Stomach (tissue), 9 donors: ENCODE measurements around the gene BRI3BP. TPM values are rescaled to one million over a fixed set of nuclear protein-coding genes. Genes with fewer than 3 reads are reported as not detected.

Experiments
- DNase-seq, 2 donors: peaks; one replicate each; pipeline versions ENCODE4 v3.0.0 to v3.0.0-alpha.2; 2013 to 2019
- H3K27ac ChIP-seq, 5 donors: fragments of 200-600 bp in 4 of 5; sonication (generic) in 4 of 5; one replicate each; pipeline ENCODE4 v1.5.1; 2013 to 2019; ENCODE audit warnings: mild to moderate bottlenecking in 1 of 5, moderate library complexity in 1 of 5
- H3K27me3 ChIP-seq, 3 donors: fragments of 200-600 bp; sonication (generic); one replicate each; pipeline ENCODE4 v1.5.1; 2017 to 2019; ENCODE audit warnings: mixed run types in 1 of 3
- H3K36me3 ChIP-seq, 4 donors: fragments of 200-600 bp; sonication (generic); 1 replicate in 3 of 4; 2 replicates in 1 of 4; pipeline ENCODE4 v1.5.1; 2016 to 2019
- H3K4me1 ChIP-seq, 4 donors: fragments of 200-600 bp; sonication (generic); one replicate each; pipeline ENCODE4 v1.5.1; 2016 to 2019
- H3K4me3 ChIP-seq, 4 donors: fragments of 200-600 bp; sonication (generic) in 3 of 4; one replicate each; pipeline ENCODE4 v1.5.1; 2016 to 2019; ENCODE audit warnings: mild to moderate bottlenecking in 1 of 4
- H3K9me3 ChIP-seq, 4 donors: fragments of 200-600 bp; sonication (generic); one replicate each; pipeline ENCODE4 v1.5.1; 2016 to 2019
- CTCF ChIP-seq, 7 experiments: fragments of 450-650 bp in 4 of 7; fragments of 200-600 bp in 3 of 7; sonication (generic) in 3 of 7; IDR thresholded peaks; one replicate each; pipeline ENCODE4 v1.5.1; 2016 to 2019; ENCODE audit warnings: antibody characterized with exemption in 7 of 7, control low read depth in 2 of 7, mild to moderate bottlenecking in 1 of 7
- EP300 ChIP-seq: sonication (generic); formaldehyde crosslinking; IDR thresholded peaks from one replicate; pipeline ENCODE4 v1.6.1; 2017; ENCODE audit warnings: antibody characterized with exemption
- POLR2A ChIP-seq, 4 donors: fragments of 450-650 bp; IDR thresholded peaks; one replicate each; pipeline ENCODE4 v1.6.1; 2016; ENCODE audit warnings: antibody characterized with exemption in 4 of 4, control low read depth in 2 of 4, mild to moderate bottlenecking in 1 of 4, moderate library complexity in 1 of 4
- POLR2AphosphoS5 ChIP-seq, 3 donors: sonication (generic); formaldehyde crosslinking; IDR thresholded peaks; one replicate each; pipeline ENCODE4 v1.6.1; 2016; ENCODE audit warnings: antibody characterized with exemption in 3 of 3
- WGBS, 5 donors: extraction: QIAGEN DNeasy Blood & Tissue Kit in 3 of 5; methylation state at CpG; one replicate each; pipeline versions ENCODE4 v1.1.5 to v1.1.7; 2013 to 2018; 5-methylcytosine and 5-hydroxymethylcytosine counted together
- intact Hi-C: fragments of 100-400 bp; cut with DNase I; formaldehyde crosslinking; loops from one replicate; pipeline ENCODE4 v1.15.1; 2023; ENCODE audit warnings: low total_unique reads
- polyA plus RNA-seq, 3 donors: library from polyadenylated mRNA; stranded (reverse); fragments of 200-250 nt; gene quantifications; one replicate each; pipeline ENCODE4 v1.2.3, GENCODE V29; 2013
- total RNA-seq, 5 donors: library from RNA; depleted of rRNA; stranded (reverse); fragments of >200 nt; gene quantifications; one replicate each; pipeline versions ENCODE4 v1.1.0 to v1.2.3, GENCODE V29; 2014 to 2016
- donor health status: healthy with polysubstance abuse.
- donor health status: Bipolar disorder and iron deficiency.
- donor health status: healthy.

The BRI3BP gene
- total and polyA plus RNA-seq, 8 donors, result 1.2 to 24.3 (median 4.1) TPM

- TF ChIP-seq EP300, result no peak
- TF ChIP-seq POLR2AphosphoS5 (IDR thresholded peaks at IDR 0.05), result no peak
- Histone ChIP-seq H3K27ac (no peak overlapping the region), H3K9me3 (no peaks in the 10 kb centered on the region), H3K27me3 (no peaks in the 10 kb centered on the region), H3K4me1 (no peaks in the 10 kb centered on the region), H3K36me3 (peaks cover 48 to 100% (median 97%) of the 10 kb centered on the region in 4 donors), H3K4me3 (no peak overlapping the region)
- DNase-seq, result no peak
- intact Hi-C loops, result no loop called here
- 92 to 97% (median 93%) methylated on average over 8 of the region's 8 CpGs for WGBS, 5 donors
Observed at GRCh38 chr12:124963211-124963610, 30.2 kb upstream of the BRI3BP start.

- no peak overlapping the region for H3K27ac ChIP-seq
- no peak for TF ChIP-seq POLR2A (IDR thresholded peaks at IDR 0.05)
- TF ChIP-seq POLR2AphosphoS5 (IDR thresholded peaks at IDR 0.05), result no peak
- TF ChIP-seq CTCF (IDR thresholded peaks at IDR 0.05), result no peak
- no peak for TF ChIP-seq EP300
- no peaks in the 10 kb centered on the region for H3K4me1 ChIP-seq
- WGBS, 5 donors, result 91 to 96% (median 95%) methylated on average over 22 of the region's 22 CpGs
- intact Hi-C loops, result no loop called here
- no peak for DNase-seq
- no peak overlapping the region for H3K4me3 ChIP-seq
- no peaks in the 10 kb centered on the region for H3K9me3 ChIP-seq
- H3K36me3 ChIP-seq, result peaks cover 58 to 100% (median 98%) of the 10 kb centered on the region in 4 donors
- no peaks in the 10 kb centered on the region for H3K27me3 ChIP-seq
Observed at GRCh38 chr12:124964251-124964650, 29.2 kb upstream of the BRI3BP start.

GRCh38 chr12:124964836-124965462 is 28.5 kb upstream of the BRI3BP start:
- Histone ChIP-seq H3K27ac (no peak overlapping the region), H3K36me3 (peaks cover 52 to 100% (median 98%) of the 10 kb centered on the region in 4 donors), H3K4me3 (no peak overlapping the region), H3K4me1 (no peaks in the 10 kb centered on the region), H3K9me3 (no peaks in the 10 kb centered on the region), H3K27me3 (no peaks in the 10 kb centered on the region)
- DNase-seq, result no peak
- TF ChIP-seq CTCF (IDR thresholded peaks at IDR 0.05), result no peak
- TF ChIP-seq EP300, result no peak
- TF ChIP-seq POLR2AphosphoS5 (IDR thresholded peaks at IDR 0.05), result no peak
- TF ChIP-seq POLR2A (IDR thresholded peaks at IDR 0.05), result no peak
- whole genome bisulfite sequencing, 5 donors, result 82 to 88% (median 85%) methylated on average over 7 to 15 of the region's 15 CpGs
- intact Hi-C loops, result no loop called here

- peaks cover 60 to 100% (median 99%) of the 10 kb centered on the region in 4 donors for H3K36me3 ChIP-seq
- TF ChIP-seq EP300 (no peak), POLR2A (IDR thresholded peaks at IDR 0.05) (no peak), CTCF (IDR thresholded peaks at IDR 0.05) (no peak), POLR2AphosphoS5 (IDR thresholded peaks at IDR 0.05) (no peak)
- no peaks in the 10 kb centered on the region for H3K27me3 ChIP-seq
- no peak overlapping the region for H3K4me3 ChIP-seq
- H3K27ac ChIP-seq, result no peak overlapping the region
- H3K4me1 ChIP-seq, result no peaks in the 10 kb centered on the region
- no peaks in the 10 kb centered on the region for H3K9me3 ChIP-seq
- no peak for DNase-seq
- WGBS, 5 donors, result 88 to 92% (median 90%) methylated on average over 21 to 22 of the region's 22 CpGs
- intact Hi-C loops, result no loop called here
Observed at GRCh38 chr12:124967016-124967739, 26.3 kb upstream of the BRI3BP start.

GRCh38 chr12:124968656-124969055 is 24.8 kb upstream of the BRI3BP start:
- peaks cover 65 to 100% (median 97%) of the 10 kb centered on the region in 4 donors for H3K36me3 ChIP-seq
- H3K9me3 ChIP-seq, result no peaks in the 10 kb centered on the region
- H3K4me1 ChIP-seq, result no peaks in the 10 kb centered on the region
- no peak overlapping the region for H3K4me3 ChIP-seq
- 84 to 93% (median 91%) methylated on average over 14 to 17 of the region's 17 CpGs for WGBS, 5 donors
- no peaks in the 10 kb centered on the region for H3K27me3 ChIP-seq
- intact Hi-C loops, result no loop called here
- H3K27ac ChIP-seq, result no peak overlapping the region
- TF ChIP-seq POLR2AphosphoS5 (IDR thresholded peaks at IDR 0.05) (no peak), CTCF (IDR thresholded peaks at IDR 0.05) (no peak), EP300 (no peak), POLR2A (IDR thresholded peaks at IDR 0.05) (no peak)
- DNase-seq, result no peak
